Measurements from ENCODE around the gene SHROOM1. TPM values are rescaled to one million over a fixed set of nuclear protein-coding genes. Genes with fewer than 3 reads are reported as not detected.

Gene SHROOM1
- total and polyA plus RNA-seq, 2 experiments from 2014 or later = 2.5 to 5.4 TPM

GRCh38 chr5:132800545-132800944 lies 29.9 kb downstream of the SHROOM1 start:
- TF ChIP-seq EZH2phosphoT487 (IDR thresholded peaks at IDR 0.05; ENCODE audit: unreplicated experiment) = no peak
- TF ChIP-seq STAT1 (IDR thresholded peaks at IDR 0.05; ENCODE audit: unreplicated experiment) = no peak
- no peak for TF ChIP-seq REST (IDR thresholded peaks at IDR 0.05; ENCODE audit: unreplicated experiment)
- no peak for TF ChIP-seq EZH2 (IDR thresholded peaks at IDR 0.05; ENCODE audit: low read depth, unreplicated experiment)
- no peak for TF ChIP-seq JUNB (IDR thresholded peaks at IDR 0.05; ENCODE audit: unreplicated experiment)
- no peak for TF ChIP-seq CREB1 (CRISPR knock-in tag; IDR thresholded peaks at IDR 0.05; ENCODE audit: low read depth)
- TF ChIP-seq CTCF (conservative IDR thresholded peaks at IDR 0.05; ENCODE audit: low read depth in 2 of 2) = no peak
- no peak for TF ChIP-seq ETS1 (IDR thresholded peaks at IDR 0.05)
- TF ChIP-seq ZNF462 (CRISPR knock-in tag; IDR thresholded peaks at IDR 0.05) = no peak
- TF ChIP-seq POLR2AphosphoS5 (IDR thresholded peaks at IDR 0.05; ENCODE audit: low read depth) = no peak
- TF ChIP-seq ZNF331 (CRISPR knock-in tag; IDR thresholded peaks at IDR 0.05; ENCODE audit: low read depth) = no peak
- no peak for TF ChIP-seq ZNF114 (CRISPR knock-in tag; IDR thresholded peaks at IDR 0.05)
- TF ChIP-seq NANOG (IDR thresholded peaks at IDR 0.05; ENCODE audit: borderline replicate concordance) = no peak
- Histone ChIP-seq H3K27me3 (ENCODE audit: insufficient read depth) (no peaks in the 10 kb centered on the region), H3K4me2 (no peak overlapping the region), H3K27ac (ENCODE audit: low read depth) (no peak overlapping the region), H3K36me3 (ENCODE audit: insufficient read depth) (no peaks in the 10 kb centered on the region), H3K79me2 (replicated peaks; ENCODE audit: insufficient read depth) (no peaks in the 10 kb centered on the region), H2AFZ (peak overlapping the region; percentile 33), H3K4me1 (ENCODE audit: insufficient read depth) (no peaks in the 10 kb centered on the region), H4K20me1 (replicated peaks; ENCODE audit: insufficient read depth) (no peaks in the 10 kb centered on the region), H3F3A (replicated peaks; ENCODE audit: low read depth) (no peaks in the 10 kb centered on the region), H3K9me2 (ENCODE audit: insufficient read depth) (no peaks in the 10 kb centered on the region), H3K4me3 (no peak overlapping the region)
- Mint-ChIP-seq H3K4me3 (no peak overlapping the region), H3K27me3 (ENCODE audit: insufficient read depth, low read depth, poor library complexity) (peaks cover 4% of the 10 kb centered on the region), H3K27ac (no peak overlapping the region), H3K36me3 (ENCODE audit: low read depth) (no peaks in the 10 kb centered on the region), H3K9me3 (peaks cover 4% of the 10 kb centered on the region; the same call in 2 of the 3 replicates), H3K4me1 (no peaks in the 10 kb centered on the region)
- no peak for ATAC-seq
- no peak for DNase-seq (ENCODE audit: low spot score)
